Lower lobe of right lung (tissue), 2 donors: ENCODE data around the gene RELN. TPM values are rescaled to one million over a fixed set of nuclear protein-coding genes. Genes with fewer than 3 reads are reported as not detected.

Source experiments
- ATAC-seq, 2 donors: fragments of 200-7000 bp; cut with Tn5 transposase; one replicate each; pipeline ENCODE4 v1.9.1; 2020 to 2022; ENCODE audit warnings: mild to moderate bottlenecking in 2 of 2, moderate library complexity in 2 of 2
- DNase-seq: peaks from one replicate; pipeline ENCODE4 v3.0.0-alpha.2; 2020
- H3K27ac ChIP-seq: fragments of 200-600 bp; one replicate; pipeline ENCODE4 v1.8.0; 2022
- H3K27me3 ChIP-seq: fragments of 200-600 bp; one replicate; pipeline ENCODE4 v1.8.0; 2022; ENCODE audit warnings: low read depth
- H3K36me3 ChIP-seq: fragments of 200-600 bp; one replicate; pipeline ENCODE4 v1.8.0; 2022; ENCODE audit warnings: mild to moderate bottlenecking
- H3K4me1 ChIP-seq: fragments of 200-600 bp; one replicate; pipeline ENCODE4 v1.8.0; 2022
- H3K4me3 ChIP-seq: fragments of 200-600 bp; one replicate; pipeline ENCODE4 v1.8.0; 2022; ENCODE audit warnings: mild to moderate bottlenecking
- H3K9me3 ChIP-seq: fragments of 200-600 bp; one replicate; pipeline ENCODE4 v1.8.0; 2022
- CTCF ChIP-seq: fragments of 200-600 bp; IDR thresholded peaks from one replicate; pipeline ENCODE4 v1.8.0; 2022; ENCODE audit warnings: antibody characterized with exemption, mild to moderate bottlenecking
- intact Hi-C: fragments of 100-400 bp; cut with DNase I; formaldehyde crosslinking; loops from one replicate; pipeline ENCODE4 v1.11.0; 2022
- total RNA-seq: library from RNA; stranded (reverse); fragmentation: NEBNext Ultra II Directional; extraction: Animal tissue kit (Norgen Biotek cat#: 25700); gene quantifications from one replicate; pipeline ENCODE4 v1.2.1, GENCODE V29; 2021
- donor health status: DM: no; HTN: yes; CAD: no; lungs with severe emphysema.

The RELN gene
- total RNA-seq, 1 donor from 2014 or later: 3.7 TPM

GRCh38 chr7:103466814-103467213 is 522.6 kb downstream of the RELN start:
- H3K9me3 ChIP-seq: no peaks in the 10 kb centered on the region
- no peaks in the 10 kb centered on the region for H3K27me3 ChIP-seq
- DNase-seq (no peak), ATAC-seq (no peak)
- H3K27ac ChIP-seq: no peak overlapping the region
- no peaks in the 10 kb centered on the region for H3K4me1 ChIP-seq
- no peak overlapping the region for H3K4me3 ChIP-seq
- no peaks in the 10 kb centered on the region for H3K36me3 ChIP-seq
- TF ChIP-seq CTCF: no peak
- intact Hi-C loops: no loop called here

GRCh38 chr7:103462358-103462757 is 527.1 kb downstream of the RELN start:
- no peak overlapping the region for H3K27ac ChIP-seq
- DNase-seq: no peak
- no peaks in the 10 kb centered on the region for H3K4me1 ChIP-seq
- H3K36me3 ChIP-seq: no peaks in the 10 kb centered on the region
- ATAC-seq: no peak
- no peaks in the 10 kb centered on the region for H3K9me3 ChIP-seq
- no peak overlapping the region for H3K4me3 ChIP-seq
- intact Hi-C loops: no loop called here
- no peak for TF ChIP-seq CTCF
- no peaks in the 10 kb centered on the region for H3K27me3 ChIP-seq

GRCh38 chr7:103447073-103447960 is 542.1 kb downstream of the RELN start:
- ATAC-seq (peak; percentile 82 to 83), DNase-seq (no peak)
- Histone ChIP-seq H3K4me3 (no peak overlapping the region), H3K9me3 (no peaks in the 10 kb centered on the region), H3K36me3 (no peaks in the 10 kb centered on the region), H3K27me3 (peaks cover 41% of the 10 kb centered on the region), H3K4me1 (peaks cover 12% of the 10 kb centered on the region), H3K27ac (no peak overlapping the region)
- TF ChIP-seq CTCF: peak; percentile 50
- intact Hi-C loops: no loop called here

- intact Hi-C loops: no loop called here
- Histone ChIP-seq H3K4me1 (peaks cover 12% of the 10 kb centered on the region), H3K27ac (peak within 1 kb of the TSS; percentile 31), H3K27me3 (peaks cover 41% of the 10 kb centered on the region), H3K9me3 (no peaks in the 10 kb centered on the region), H3K4me3 (peak within 1 kb of the TSS; percentile 47), H3K36me3 (no peaks in the 10 kb centered on the region)
- no peak for TF ChIP-seq CTCF
- ATAC-seq (peak; percentile 96), DNase-seq (peak; percentile 76)
Observed at GRCh38 chr7:103446049-103446520, 543.4 kb downstream of the RELN start, which contains the start of gene SLC26A5. TSS of gene SLC26A5 (minus strand) at chr7:103446207. CDS start at chr7:103421514, 24,693 bp downstream.

- Histone ChIP-seq H3K9me3 (no peaks in the 10 kb centered on the region), H3K27ac (peak overlapping the region; percentile 31), H3K36me3 (no peaks in the 10 kb centered on the region), H3K27me3 (peaks cover 41% of the 10 kb centered on the region), H3K4me3 (peak overlapping the region; percentile 47), H3K4me1 (peaks cover 12% of the 10 kb centered on the region)
- intact Hi-C loops: no loop called here
- no peak for TF ChIP-seq CTCF
- DNase-seq: no peak
- peak; percentile 62 to 70 for ATAC-seq
Observed at GRCh38 chr7:103445228-103446048, 544.0 kb downstream of the RELN start.
